ENCODE data around the gene SPATA33. TPM values are rescaled to one million over a fixed set of nuclear protein-coding genes. Genes with fewer than 3 reads are reported as not detected.
"Not testable (repeated sequence)": the region's sequence is repeated elsewhere in the genome, so short reads cannot be mapped to it uniquely, and the experiment has no call there.

The SPATA33 gene
- total and polyA plus RNA-seq, 4 donors = 5.4 to 19.1 (median 8.8) TPM

GRCh38 chr16:89688395-89688794 is 30.8 kb downstream of the SPATA33 start:
- H3K27ac ChIP-seq (ENCODE audit: low read depth in 1 of 2, low read length in 1 of 2) = no peak overlapping the region
- 94 to 96% methylated on average over 5 of the region's 5 CpGs for WGBS, 2 donors
- H3K36me3 ChIP-seq (ENCODE audit: control insufficient read depth in 4 of 4, insufficient read depth in 4 of 4, low read length in 4 of 4) = peaks cover 4 to 25% (median 16%) of the 10 kb centered on the region in 4 donors
- TF ChIP-seq CTCF (IDR thresholded peaks at IDR 0.05; ENCODE audit: control extremely low read depth, extremely low read depth) = no peak
- H3K4me1 ChIP-seq (ENCODE audit: control insufficient read depth in 5 of 5, insufficient read depth in 5 of 5, low read length in 5 of 5) = peaks cover 0 to 9% (median 4%) of the 10 kb centered on the region in 5 donors
- H3K4me3 ChIP-seq = no peak overlapping the region
- H3K27me3 ChIP-seq (ENCODE audit: control insufficient read depth in 3 of 3, insufficient read depth in 3 of 3, low read length in 2 of 3) = no peaks in the 10 kb centered on the region
- peaks cover 0 to 3% (median 0%) of the 10 kb centered on the region in 4 donors for H3K9me3 ChIP-seq (ENCODE audit: control insufficient read depth in 4 of 4, insufficient read depth in 3 of 4, low read length in 3 of 4)
- ATAC-seq (ENCODE audit: insufficient read depth, low FRiP score) = no peak
- no peak for DNase-seq
- H3K9ac ChIP-seq (ENCODE audit: insufficient read depth in 1 of 2, low read length in 2 of 2) = no peak overlapping the region

- DNase-seq (no peak), ATAC-seq (ENCODE audit: insufficient read depth, low FRiP score) (no peak)
- 96 to 98% methylated on average over 13 of the region's 13 CpGs for WGBS, 2 donors
- H3K27me3 ChIP-seq (ENCODE audit: control insufficient read depth in 3 of 3, insufficient read depth in 3 of 3, low read length in 2 of 3) = no peaks in the 10 kb centered on the region
- no peak for TF ChIP-seq CTCF (IDR thresholded peaks at IDR 0.05; ENCODE audit: control extremely low read depth, extremely low read depth)
- H3K9me3 ChIP-seq (ENCODE audit: control insufficient read depth in 4 of 4, insufficient read depth in 3 of 4, low read length in 3 of 4) = peaks cover 0 to 3% (median 0%) of the 10 kb centered on the region in 4 donors
- H3K4me1 ChIP-seq (ENCODE audit: control insufficient read depth in 5 of 5, insufficient read depth in 5 of 5, low read length in 5 of 5) = peaks cover 0 to 9% (median 4%) of the 10 kb centered on the region in 5 donors
- no peak overlapping the region for H3K27ac ChIP-seq (ENCODE audit: low read depth in 1 of 2, low read length in 1 of 2)
- peaks cover 4 to 33% (median 20%) of the 10 kb centered on the region in 4 donors for H3K36me3 ChIP-seq (ENCODE audit: control insufficient read depth in 4 of 4, insufficient read depth in 4 of 4, low read length in 4 of 4)
- no peak overlapping the region for H3K4me3 ChIP-seq
- H3K9ac ChIP-seq (ENCODE audit: insufficient read depth in 1 of 2, low read length in 2 of 2) = no peak overlapping the region
These were observed 31.5 kb downstream of the SPATA33 start for GRCh38 chr16:89689142-89689541.

- WGBS, 2 donors = 95 to 100% methylated on average over 4 of the region's 4 CpGs
- DNase-seq; H3K27me3 ChIP-seq (ENCODE audit: control insufficient read depth in 3 of 3, insufficient read depth in 3 of 3, low read length in 2 of 3); H3K4me1 ChIP-seq (ENCODE audit: control insufficient read depth in 5 of 5, insufficient read depth in 5 of 5, low read length in 5 of 5); H3K27ac ChIP-seq (ENCODE audit: low read depth in 1 of 2, low read length in 1 of 2); ATAC-seq (ENCODE audit: insufficient read depth, low FRiP score); H3K9ac ChIP-seq (ENCODE audit: insufficient read depth in 1 of 2, low read length in 2 of 2); H3K4me3 ChIP-seq; H3K9me3 ChIP-seq (ENCODE audit: control insufficient read depth in 4 of 4, insufficient read depth in 3 of 4, low read length in 3 of 4): not testable (repeated sequence)
- peaks cover 4 to 35% (median 22%) of the 10 kb centered on the region in 4 donors for H3K36me3 ChIP-seq (ENCODE audit: control insufficient read depth in 4 of 4, insufficient read depth in 4 of 4, low read length in 4 of 4)
These were observed 32.0 kb downstream of the SPATA33 start for GRCh38 chr16:89689621-89690020.

- Histone ChIP-seq H3K36me3 (ENCODE audit: control insufficient read depth in 4 of 4, insufficient read depth in 4 of 4, low read length in 4 of 4) (peaks cover 4 to 43% (median 22%) of the 10 kb centered on the region in 4 donors), H3K27me3 (ENCODE audit: control insufficient read depth in 3 of 3, insufficient read depth in 3 of 3, low read length in 2 of 3) (no peaks in the 10 kb centered on the region), H3K4me3 (no peak overlapping the region), H3K9ac (ENCODE audit: insufficient read depth in 1 of 2, low read length in 2 of 2) (no peak overlapping the region), H3K4me1 (ENCODE audit: control insufficient read depth in 5 of 5, insufficient read depth in 5 of 5, low read length in 5 of 5) (peaks cover 0 to 9% (median 4%) of the 10 kb centered on the region in 5 donors), H3K9me3 (ENCODE audit: control insufficient read depth in 4 of 4, insufficient read depth in 3 of 4, low read length in 3 of 4) (peaks cover 0 to 3% (median 0%) of the 10 kb centered on the region in 4 donors), H3K27ac (ENCODE audit: low read depth in 1 of 2, low read length in 1 of 2) (no peak overlapping the region)
- 92 to 94% methylated on average over 16 of the region's 16 CpGs for WGBS, 2 donors
- DNase-seq (no peak), ATAC-seq (ENCODE audit: insufficient read depth, low FRiP score) (no peak)
- TF ChIP-seq CTCF (IDR thresholded peaks at IDR 0.05; ENCODE audit: control extremely low read depth, extremely low read depth) = no peak
These were observed 32.8 kb downstream of the SPATA33 start for GRCh38 chr16:89690392-89690901.
